Ovary (tissue), 3 donors: ENCODE measurements around the gene TUB.

Experiments used
- EP300 ChIP-seq: sonication (generic); formaldehyde crosslinking; IDR thresholded peaks from one replicate; pipeline ENCODE4 v1.6.1; 2017; ENCODE audit warnings: antibody characterized with exemption
- POLR2A ChIP-seq: fragments of 450-650 bp; IDR thresholded peaks from one replicate; pipeline ENCODE4 v1.6.1; 2017; ENCODE audit warnings: antibody characterized with exemption, mild to moderate bottlenecking, moderate library complexity
- TF ChIP-seq, protein P1 (sequence below), 3 donors: fragments of 450-650 bp in 2 of 3; fragments of 200-600 bp in 1 of 3; IDR thresholded peaks; one replicate each; pipeline versions ENCODE4 v1.5.1 to v1.8.0; 2016 to 2022; ENCODE audit warnings: antibody characterized with exemption in 3 of 3, mild to moderate bottlenecking in 1 of 3
- donor health status: DM: no; HTN: no; CAD: no.

DNA sequence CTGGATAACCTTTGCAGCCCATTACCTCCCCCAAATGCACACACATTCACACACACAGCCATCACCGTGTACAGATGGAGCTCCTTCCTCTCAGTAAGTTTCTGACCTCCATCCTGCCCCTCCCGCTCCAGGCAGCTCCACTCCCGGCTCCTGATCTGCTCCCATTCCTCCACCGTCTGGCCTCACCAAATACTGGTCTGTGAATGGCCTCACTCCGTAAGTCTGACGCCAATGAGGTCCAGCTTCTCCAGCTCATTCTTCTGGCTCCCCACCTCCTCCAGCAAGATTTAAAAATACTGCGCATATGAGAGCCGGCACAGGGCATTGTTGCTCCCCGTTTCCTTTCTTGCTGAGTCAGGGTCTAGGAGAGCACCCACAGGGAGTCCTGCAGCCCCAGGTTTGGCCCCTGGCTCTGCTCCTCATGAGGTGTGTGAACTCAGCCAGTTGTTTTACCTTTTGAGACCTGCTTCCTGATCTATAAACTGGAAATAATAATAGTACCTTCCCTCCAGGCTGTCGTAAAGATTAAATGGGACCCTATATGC, 14.0 kb upstream of the TUB start:
- TF ChIP-seq, protein P1, sequence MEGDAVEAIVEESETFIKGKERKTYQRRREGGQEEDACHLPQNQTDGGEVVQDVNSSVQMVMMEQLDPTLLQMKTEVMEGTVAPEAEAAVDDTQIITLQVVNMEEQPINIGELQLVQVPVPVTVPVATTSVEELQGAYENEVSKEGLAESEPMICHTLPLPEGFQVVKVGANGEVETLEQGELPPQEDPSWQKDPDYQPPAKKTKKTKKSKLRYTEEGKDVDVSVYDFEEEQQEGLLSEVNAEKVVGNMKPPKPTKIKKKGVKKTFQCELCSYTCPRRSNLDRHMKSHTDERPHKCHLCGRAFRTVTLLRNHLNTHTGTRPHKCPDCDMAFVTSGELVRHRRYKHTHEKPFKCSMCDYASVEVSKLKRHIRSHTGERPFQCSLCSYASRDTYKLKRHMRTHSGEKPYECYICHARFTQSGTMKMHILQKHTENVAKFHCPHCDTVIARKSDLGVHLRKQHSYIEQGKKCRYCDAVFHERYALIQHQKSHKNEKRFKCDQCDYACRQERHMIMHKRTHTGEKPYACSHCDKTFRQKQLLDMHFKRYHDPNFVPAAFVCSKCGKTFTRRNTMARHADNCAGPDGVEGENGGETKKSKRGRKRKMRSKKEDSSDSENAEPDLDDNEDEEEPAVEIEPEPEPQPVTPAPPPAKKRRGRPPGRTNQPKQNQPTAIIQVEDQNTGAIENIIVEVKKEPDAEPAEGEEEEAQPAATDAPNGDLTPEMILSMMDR (IDR thresholded peaks at IDR 0.05): no peak
- TF ChIP-seq EP300 (no peak), POLR2A (no peak)
